ENCODE results near the gene JPH3. TPM values are rescaled to one million over a fixed set of nuclear protein-coding genes. Genes with fewer than 3 reads are reported as not detected.

JPH3 gene
- total RNA-seq, 4 donors from 2014 or later: 0.72 to 4.4 (median 1.1) TPM

- Histone ChIP-seq H3K4me1 (no peaks in the 10 kb centered on the region), H3K4me3 (no peak overlapping the region), H3K9me3 (no peaks in the 10 kb centered on the region), H3K27me3 (peaks cover 42% of the 10 kb centered on the region), H3K27ac (no peak overlapping the region), H3K36me3 (no peaks in the 10 kb centered on the region)
- no peak for ATAC-seq
- WGBS, 2 donors (ENCODE audit: low coverage in 1 of 2): 84 to 88% methylated on average over 8 of the region's 19 CpGs
- TF ChIP-seq EP300 (IDR thresholded peaks at IDR 0.05) (no peak), CTCF (IDR thresholded peaks at IDR 0.05) (no peak), POLR2AphosphoS5 (IDR thresholded peaks at IDR 0.05) (no peak), POLR2A (IDR thresholded peaks at IDR 0.05) (no peak)
Measured at GRCh38 chr16:87642491-87642890, 40.2 kb downstream of the JPH3 start.

GRCh38 chr16:87644186-87644585 is 41.9 kb downstream of the JPH3 start:
- Histone ChIP-seq H3K4me1 (no peaks in the 10 kb centered on the region), H3K27ac (no peak overlapping the region), H3K4me3 (no peak overlapping the region), H3K36me3 (no peaks in the 10 kb centered on the region), H3K27me3 (peaks cover 59% of the 10 kb centered on the region), H3K9me3 (no peaks in the 10 kb centered on the region)
- TF ChIP-seq POLR2A (IDR thresholded peaks at IDR 0.05) (no peak), EP300 (IDR thresholded peaks at IDR 0.05) (no peak), POLR2AphosphoS5 (IDR thresholded peaks at IDR 0.05) (no peak), CTCF (IDR thresholded peaks at IDR 0.05) (no peak)
- no peak for ATAC-seq
- WGBS, 2 donors (ENCODE audit: low coverage in 1 of 2): 60% methylated on average over 1 of the region's 35 CpGs; no CpG with 5 or more reads in 1 of the 2 donors

- no peaks in the 10 kb centered on the region for H3K36me3 ChIP-seq
- no peaks in the 10 kb centered on the region for H3K4me1 ChIP-seq
- no peaks in the 10 kb centered on the region for H3K9me3 ChIP-seq
- H3K27me3 ChIP-seq: peaks cover 60% of the 10 kb centered on the region
- ATAC-seq: no peak
- TF ChIP-seq CTCF (IDR thresholded peaks at IDR 0.05): no peak
- no peak for TF ChIP-seq EP300 (IDR thresholded peaks at IDR 0.05)
- TF ChIP-seq POLR2AphosphoS5 (IDR thresholded peaks at IDR 0.05): no peak
- TF ChIP-seq POLR2A (IDR thresholded peaks at IDR 0.05): no peak
- WGBS, 2 donors (ENCODE audit: low coverage in 1 of 2): 95 to 100% methylated on average over 1 to 17 of the region's 44 CpGs
- H3K27ac ChIP-seq: no peak overlapping the region
- H3K4me3 ChIP-seq: no peak overlapping the region
Measured at GRCh38 chr16:87644596-87644995, 42.3 kb downstream of the JPH3 start.

- 80% methylated on average over 1 of the region's 9 CpGs; no CpG with 5 or more reads in 1 of the 2 donors for WGBS, 2 donors (ENCODE audit: low coverage in 1 of 2)
Measured at GRCh38 chr16:87645802-87646201, 43.5 kb downstream of the JPH3 start.

More at GRCh38 chr16:87645802-87646201, 43.5 kb downstream of the JPH3 start:
- H3K4me3 ChIP-seq: no peak overlapping the region
- H3K27ac ChIP-seq: no peak overlapping the region
- no peak for TF ChIP-seq CTCF (IDR thresholded peaks at IDR 0.05)
- no peak for TF ChIP-seq POLR2A (IDR thresholded peaks at IDR 0.05)
- TF ChIP-seq POLR2AphosphoS5 (IDR thresholded peaks at IDR 0.05): no peak
- no peak for TF ChIP-seq EP300 (IDR thresholded peaks at IDR 0.05)
- no peak for ATAC-seq
- H3K9me3 ChIP-seq: no peaks in the 10 kb centered on the region
- peaks cover 55% of the 10 kb centered on the region for H3K27me3 ChIP-seq
- H3K36me3 ChIP-seq: no peaks in the 10 kb centered on the region
- H3K4me1 ChIP-seq: no peaks in the 10 kb centered on the region

Measured in gastroesophageal sphincter (tissue), 4 donors.